Mesendoderm (in vitro differentiated cells): ENCODE measurements around the gene CPNE7.
"Not testable (repeated sequence)": the region's sequence is repeated elsewhere in the genome, so short reads cannot be mapped to it uniquely, and the experiment has no call there.

Source experiments
- DNase-seq: peaks from one replicate; pipeline ENCODE4 v3.0.0; 2013
- H2AK5ac ChIP-seq: 2 replicates; pipeline ENCODE4 v1.6.1; 2013; ENCODE audit warnings: low read length, inconsistent platforms
- H2BK120ac ChIP-seq: 2 replicates; pipeline ENCODE4 v1.6.1; 2013; ENCODE audit warnings: low read depth, mild to moderate bottlenecking, low read length, moderate library complexity, mixed read lengths
- H2BK15ac ChIP-seq: replicated peaks from 2 replicates; pipeline ENCODE4 v1.6.1; 2013; ENCODE audit warnings: low read depth, mild to moderate bottlenecking, moderate library complexity
- H2BK5ac ChIP-seq: 2 replicates; pipeline ENCODE4 v1.6.1; 2013; ENCODE audit warnings: low read length, inconsistent platforms
- H3K18ac ChIP-seq: 2 replicates; pipeline ENCODE4 v1.6.1; 2013; ENCODE audit warnings: mild to moderate bottlenecking, low read length, mixed read lengths
- H3K23ac ChIP-seq: one replicate; pipeline ENCODE4 v1.6.1; 2013; ENCODE audit warnings: low read length
- H3K27ac ChIP-seq: 2 replicates; pipeline ENCODE4 v1.5.1; 2013; ENCODE audit warnings: low read depth, mild to moderate bottlenecking, inconsistent platforms, low read length, moderate library complexity
- H3K27me3 ChIP-seq: 2 replicates; pipeline ENCODE4 v1.6.1; 2013; ENCODE audit warnings: low read length, control low read depth, mild to moderate bottlenecking, inconsistent platforms; ENCODE audit not compliant: insufficient read depth, poor library complexity
- H3K36me3 ChIP-seq: 2 replicates; pipeline ENCODE4 v1.6.1; 2013; ENCODE audit warnings: low read length, inconsistent platforms; ENCODE audit not compliant: control insufficient read depth, insufficient read depth
- H3K4ac ChIP-seq: one replicate; pipeline ENCODE4 v1.6.1; 2013; ENCODE audit warnings: low read depth, mild to moderate bottlenecking, low read length, moderate library complexity
- H3K4me1 ChIP-seq: 2 replicates; pipeline ENCODE4 v1.6.1; 2013; ENCODE audit warnings: low read depth, low read length, inconsistent platforms; ENCODE audit not compliant: control insufficient read depth
- H3K4me2 ChIP-seq: 2 replicates; pipeline ENCODE4 v1.6.1; 2013; ENCODE audit warnings: low read length
- H3K4me3 ChIP-seq: 2 replicates; pipeline ENCODE4 v1.5.1; 2013; ENCODE audit warnings: mild to moderate bottlenecking, low read length
- H3K56ac ChIP-seq: one replicate; pipeline ENCODE4 v1.6.1; 2013; ENCODE audit warnings: low read length
- H3K79me1 ChIP-seq: 2 replicates; pipeline ENCODE4 v1.6.1; 2013; ENCODE audit warnings: low read length, inconsistent platforms
- H3K79me2 ChIP-seq: 2 replicates; pipeline ENCODE4 v1.6.1; 2013; ENCODE audit warnings: mild to moderate bottlenecking, low read length; ENCODE audit not compliant: control insufficient read depth, insufficient read depth
- H3K9ac ChIP-seq: 2 replicates; pipeline ENCODE4 v1.6.1; 2013; ENCODE audit warnings: low read length, inconsistent platforms
- H4K5ac ChIP-seq: one replicate; pipeline ENCODE4 v1.6.1; 2013; ENCODE audit warnings: low read length
- H4K8ac ChIP-seq: one replicate; pipeline ENCODE4 v1.6.1; 2013; ENCODE audit warnings: low read depth, mild to moderate bottlenecking, control low read depth, low read length, moderate library complexity
- WGBS: extraction: QIAGEN DNeasy Blood & Tissue Kit; methylation state at CpG from one replicate; pipeline ENCODE4 v1.1.7; 2013; ENCODE audit warnings: low lambda C conversion rate, missing lambda C conversion rate; ENCODE audit not compliant: insufficient coverage; ENCODE audit errors: extremely low coverage; 5-methylcytosine and 5-hydroxymethylcytosine counted together

The CPNE7 gene

GRCh38 chr16:89586853-89587252 is 11.3 kb downstream of the CPNE7 start:
- H3K79me1 ChIP-seq, result no peaks in the 10 kb centered on the region
- no peaks in the 10 kb centered on the region for H3K27me3 ChIP-seq
- no peak overlapping the region for H2BK120ac ChIP-seq
- no peak overlapping the region for H3K4me3 ChIP-seq
- no peak overlapping the region for H3K4ac ChIP-seq
- no peak overlapping the region for H4K8ac ChIP-seq
- WGBS, result no CpG with 5 or more reads among the region's 25 CpGs
- H3K4me1 ChIP-seq, result no peaks in the 10 kb centered on the region
- DNase-seq, result no peak
- no peak overlapping the region for H3K27ac ChIP-seq
- no peak overlapping the region for H2AK5ac ChIP-seq
- H3K4me2 ChIP-seq, result no peak overlapping the region
- no peaks in the 10 kb centered on the region for H3K79me2 ChIP-seq
- no peaks in the 10 kb centered on the region for H3K36me3 ChIP-seq
- H3K18ac ChIP-seq, result no peak overlapping the region
- H3K56ac ChIP-seq, result no peak overlapping the region
- no peak overlapping the region for H3K9ac ChIP-seq
- H4K5ac ChIP-seq, result no peak overlapping the region
- no peak overlapping the region for H3K23ac ChIP-seq
- H2BK5ac ChIP-seq, result no peak overlapping the region
- no peak overlapping the region for H2BK15ac ChIP-seq

- H3K79me1 ChIP-seq, H3K27ac ChIP-seq, H3K4me2 ChIP-seq, H3K4ac ChIP-seq, H4K8ac ChIP-seq, H3K79me2 ChIP-seq, H3K9ac ChIP-seq, H3K23ac ChIP-seq, H2BK120ac ChIP-seq, DNase-seq, H3K36me3 ChIP-seq, H2BK5ac ChIP-seq, H2BK15ac ChIP-seq, H4K5ac ChIP-seq, H3K56ac ChIP-seq, H2AK5ac ChIP-seq, H3K4me1 ChIP-seq, H3K27me3 ChIP-seq, H3K4me3 ChIP-seq, H3K18ac ChIP-seq: not testable (repeated sequence)
- no CpG with 5 or more reads among the region's 36 CpGs for WGBS
Observed at GRCh38 chr16:89587676-89588075, 12.1 kb downstream of the CPNE7 start.

GRCh38 chr16:89588413-89589109 is 13.0 kb downstream of the CPNE7 start:
- no peak overlapping the region for H3K27ac ChIP-seq
- no peak overlapping the region for H3K56ac ChIP-seq
- no peak for DNase-seq
- H4K5ac ChIP-seq, result no peak overlapping the region
- H2BK5ac ChIP-seq, result no peak overlapping the region
- H3K4me3 ChIP-seq, result no peak overlapping the region
- H2BK15ac ChIP-seq, result no peak overlapping the region
- H3K4me2 ChIP-seq, result no peak overlapping the region
- no peak overlapping the region for H3K18ac ChIP-seq
- no peak overlapping the region for H2BK120ac ChIP-seq
- no peak overlapping the region for H2AK5ac ChIP-seq
- no peak overlapping the region for H3K4ac ChIP-seq
- no peak overlapping the region for H4K8ac ChIP-seq
- H3K9ac ChIP-seq, result no peak overlapping the region
- no peaks in the 10 kb centered on the region for H3K4me1 ChIP-seq
- no CpG with 5 or more reads among the region's 26 CpGs for WGBS
- no peaks in the 10 kb centered on the region for H3K79me1 ChIP-seq
- H3K79me2 ChIP-seq, result no peaks in the 10 kb centered on the region
- H3K36me3 ChIP-seq, result no peaks in the 10 kb centered on the region
- H3K23ac ChIP-seq, result no peak overlapping the region
- no peaks in the 10 kb centered on the region for H3K27me3 ChIP-seq

- WGBS, result no CpG with 5 or more reads among the region's 21 CpGs
- no peak overlapping the region for H3K4me3 ChIP-seq
- H4K5ac ChIP-seq, result no peak overlapping the region
- H3K18ac ChIP-seq, result no peak overlapping the region
- no peaks in the 10 kb centered on the region for H3K79me1 ChIP-seq
- H3K23ac ChIP-seq, result no peak overlapping the region
- no peaks in the 10 kb centered on the region for H3K36me3 ChIP-seq
- no peak overlapping the region for H2AK5ac ChIP-seq
- no peak overlapping the region for H3K9ac ChIP-seq
- no peak for DNase-seq
- H2BK15ac ChIP-seq, result no peak overlapping the region
- no peaks in the 10 kb centered on the region for H3K27me3 ChIP-seq
- H3K79me2 ChIP-seq, result no peaks in the 10 kb centered on the region
- H2BK5ac ChIP-seq, result no peak overlapping the region
- H3K4me1 ChIP-seq, result no peaks in the 10 kb centered on the region
- no peak overlapping the region for H3K4me2 ChIP-seq
- H3K4ac ChIP-seq, result no peak overlapping the region
- no peak overlapping the region for H2BK120ac ChIP-seq
- no peak overlapping the region for H3K56ac ChIP-seq
- H3K27ac ChIP-seq, result no peak overlapping the region
- H4K8ac ChIP-seq, result no peak overlapping the region
Observed at GRCh38 chr16:89589241-89589926, 13.8 kb downstream of the CPNE7 start.

GRCh38 chr16:89593841-89594240 is 18.3 kb downstream of the CPNE7 start:
- no peak overlapping the region for H4K5ac ChIP-seq
- H3K56ac ChIP-seq, result no peak overlapping the region
- no peak overlapping the region for H3K18ac ChIP-seq
- no peak overlapping the region for H4K8ac ChIP-seq
- H3K27ac ChIP-seq, result no peak overlapping the region
- H2BK5ac ChIP-seq, result no peak overlapping the region
- no peak overlapping the region for H3K4me3 ChIP-seq
- H2AK5ac ChIP-seq, result no peak overlapping the region
- no peaks in the 10 kb centered on the region for H3K79me1 ChIP-seq
- no peaks in the 10 kb centered on the region for H3K79me2 ChIP-seq
- no peak overlapping the region for H3K9ac ChIP-seq
- H2BK120ac ChIP-seq, result no peak overlapping the region
- DNase-seq, result no peak
- H3K4me1 ChIP-seq, result no peaks in the 10 kb centered on the region
- no peaks in the 10 kb centered on the region for H3K27me3 ChIP-seq
- no peaks in the 10 kb centered on the region for H3K36me3 ChIP-seq
- no peak overlapping the region for H3K4ac ChIP-seq
- H2BK15ac ChIP-seq, result no peak overlapping the region
- H3K23ac ChIP-seq, result no peak overlapping the region
- no CpG with 5 or more reads among the region's 15 CpGs for WGBS
- no peak overlapping the region for H3K4me2 ChIP-seq
